Mucosa of stomach (tissue), 1 donor: Measurements from ENCODE around the gene CCIN.
"Not testable (repeated sequence)": the region's sequence is repeated elsewhere in the genome, so short reads cannot be mapped to it uniquely, and the experiment has no call there.

Experiments
- H3K27me3 ChIP-seq: one replicate; pipeline ENCODE4 v1.7.0; 2013; ENCODE audit warnings: mild to moderate bottlenecking, low read length; ENCODE audit not compliant: control insufficient read depth, insufficient read depth
- H3K36me3 ChIP-seq: one replicate; pipeline ENCODE4 v1.7.0; 2013; ENCODE audit warnings: low read length; ENCODE audit not compliant: control insufficient read depth, insufficient read depth
- H3K4me1 ChIP-seq: one replicate; pipeline ENCODE4 v1.7.0; 2013; ENCODE audit warnings: mild to moderate bottlenecking, low read length; ENCODE audit not compliant: control insufficient read depth, insufficient read depth
- H3K4me3 ChIP-seq: one replicate; pipeline ENCODE4 v1.7.0; 2013; ENCODE audit warnings: low read length
- H3K9ac ChIP-seq: one replicate; pipeline ENCODE4 v1.7.0; 2013; ENCODE audit warnings: mild to moderate bottlenecking, low read length, moderate library complexity
- H3K9me3 ChIP-seq: one replicate; pipeline ENCODE4 v1.7.0; 2013; ENCODE audit warnings: mild to moderate bottlenecking, low read length, moderate library complexity; ENCODE audit not compliant: control insufficient read depth
- donor health status: Pancreatic carcinoma.

CCIN gene

DNA sequence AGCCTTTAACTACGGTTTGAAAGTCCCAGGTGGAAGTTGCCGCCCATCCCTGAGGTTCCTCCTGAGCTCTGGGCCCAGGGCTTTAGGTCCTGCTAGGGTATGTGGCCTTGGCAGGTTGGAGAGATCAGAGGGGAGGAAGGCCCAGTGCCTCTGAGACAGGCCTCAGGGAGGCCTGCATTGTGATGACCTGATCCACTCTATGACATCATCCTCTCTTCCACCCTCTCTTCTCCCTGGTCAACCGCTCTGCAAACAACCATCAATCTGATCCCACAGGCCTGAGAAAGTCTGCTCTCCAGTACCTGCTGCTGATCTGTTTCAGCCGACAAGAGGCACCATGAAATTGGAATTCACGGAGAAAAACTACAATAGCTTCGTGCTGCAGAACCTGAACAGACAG, at the start of gene CCIN:
TSS of gene CCIN (plus strand) at position 223 of the 400 bp plus-strand sequence. CDS start at position 338, 115 bp downstream.
- Histone ChIP-seq H3K4me1 (peaks cover 3% of the 10 kb centered on the region), H3K9ac (no peak within 1 kb of the TSS), H3K36me3 (no peaks in the 10 kb centered on the region), H3K27me3 (peaks cover 5% of the 10 kb centered on the region), H3K4me3 (no peak within 1 kb of the TSS), H3K9me3 (no peaks in the 10 kb centered on the region)

DNA sequence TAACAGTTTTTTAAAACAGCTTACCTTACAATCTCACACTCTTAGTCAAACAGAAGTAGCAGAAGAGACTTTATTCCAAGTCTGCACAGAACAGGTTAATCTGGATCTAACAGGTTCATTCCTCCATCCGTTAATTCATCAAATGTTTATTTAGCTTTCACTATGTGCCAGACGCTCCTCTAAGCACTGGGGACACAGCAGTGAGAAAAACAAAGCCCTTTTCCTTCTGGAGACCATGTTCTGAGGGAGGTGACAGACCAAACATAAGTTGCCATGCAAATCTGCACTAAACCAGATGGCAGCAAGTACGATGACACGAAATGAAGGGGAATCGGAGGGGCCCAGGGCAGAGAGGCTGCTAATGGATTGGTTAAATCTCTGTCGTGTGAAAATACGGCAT, 49.7 kb upstream of the CCIN start:
- H3K4me1 ChIP-seq = no peaks in the 10 kb centered on the region
- no peaks in the 10 kb centered on the region for H3K36me3 ChIP-seq
- no peaks in the 10 kb centered on the region for H3K9me3 ChIP-seq
- H3K4me3 ChIP-seq = no peak overlapping the region
- H3K9ac ChIP-seq = no peak overlapping the region
- H3K27me3 ChIP-seq = no peaks in the 10 kb centered on the region

DNA sequence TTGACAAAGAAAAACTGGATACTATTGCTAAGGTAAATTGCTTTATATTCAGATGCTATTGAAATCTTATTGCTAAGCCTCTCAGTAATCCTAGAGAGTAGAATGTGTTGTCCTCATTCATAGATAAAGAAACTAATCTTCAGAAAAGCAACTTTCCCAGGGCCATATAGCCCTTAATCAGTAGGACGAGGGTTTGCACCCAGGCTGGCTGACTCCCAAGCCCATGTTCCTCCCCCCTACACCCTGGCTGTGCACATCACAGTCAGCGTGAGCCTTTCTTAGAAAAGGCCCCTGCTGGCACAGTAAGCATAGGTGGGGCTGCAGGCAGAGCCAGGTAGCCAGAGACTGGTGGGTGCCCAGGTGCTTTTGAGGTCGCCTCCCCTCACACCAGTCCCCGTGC, 48.5 kb upstream of the CCIN start:
- Histone ChIP-seq H3K9ac (no peak overlapping the region), H3K4me1 (no peaks in the 10 kb centered on the region), H3K36me3 (no peaks in the 10 kb centered on the region)

DNA sequence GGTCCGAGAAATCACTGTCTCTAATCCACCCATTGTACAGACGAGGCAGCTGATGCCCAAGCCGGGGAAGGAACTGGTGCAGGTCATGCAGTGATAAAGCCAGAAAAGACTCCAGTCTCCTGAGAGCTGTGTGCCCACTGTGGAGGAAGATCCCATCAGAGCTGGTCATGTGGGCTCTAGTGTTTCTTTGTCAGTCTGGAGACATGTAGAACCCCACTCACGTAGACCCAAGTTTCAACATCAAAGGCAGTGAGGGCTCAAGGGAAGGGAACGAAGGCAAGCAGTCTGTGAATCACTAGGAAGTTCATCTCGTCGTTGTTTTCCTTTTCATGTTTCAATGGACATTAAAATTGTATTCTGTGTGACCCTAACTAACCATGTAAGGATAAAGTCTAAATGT, 47.2 kb upstream of the CCIN start:
- Histone ChIP-seq H3K9me3 (no peaks in the 10 kb centered on the region), H3K36me3 (no peaks in the 10 kb centered on the region), H3K4me1 (no peaks in the 10 kb centered on the region)

More for the DNA sequence above, 48.5 kb upstream of the CCIN start:
- Histone ChIP-seq H3K27me3 (no peaks in the 10 kb centered on the region), H3K4me3 (no peak overlapping the region), H3K9me3 (no peaks in the 10 kb centered on the region)

DNA sequence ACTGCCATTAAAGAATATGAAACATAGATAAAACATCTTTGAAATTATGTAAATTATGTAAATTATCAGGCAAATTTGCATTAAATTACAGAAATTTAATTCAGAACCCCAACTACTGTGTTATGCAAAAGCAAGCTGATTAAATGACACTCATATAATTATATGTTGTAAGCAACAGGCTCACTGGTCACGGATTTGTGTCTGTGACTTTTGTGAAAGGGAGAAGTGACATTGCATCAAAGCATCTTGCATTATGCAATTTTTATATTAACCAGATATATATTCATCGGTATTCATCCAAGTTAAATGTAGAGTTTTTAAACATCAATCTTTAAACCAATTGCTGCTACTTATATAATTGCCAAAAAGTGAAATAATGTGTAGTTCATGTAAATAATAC, 45.7 kb upstream of the CCIN start:
- Histone ChIP-seq H3K9ac (no peak overlapping the region), H3K27me3 (no peaks in the 10 kb centered on the region), H3K9me3 (no peaks in the 10 kb centered on the region), H3K4me3 (no peak overlapping the region), H3K36me3 (no peaks in the 10 kb centered on the region), H3K4me1 (no peaks in the 10 kb centered on the region)

More for the DNA sequence above, 47.2 kb upstream of the CCIN start:
- no peaks in the 10 kb centered on the region for H3K27me3 ChIP-seq
- H3K4me3 ChIP-seq = no peak overlapping the region
- H3K9ac ChIP-seq = no peak overlapping the region

DNA sequence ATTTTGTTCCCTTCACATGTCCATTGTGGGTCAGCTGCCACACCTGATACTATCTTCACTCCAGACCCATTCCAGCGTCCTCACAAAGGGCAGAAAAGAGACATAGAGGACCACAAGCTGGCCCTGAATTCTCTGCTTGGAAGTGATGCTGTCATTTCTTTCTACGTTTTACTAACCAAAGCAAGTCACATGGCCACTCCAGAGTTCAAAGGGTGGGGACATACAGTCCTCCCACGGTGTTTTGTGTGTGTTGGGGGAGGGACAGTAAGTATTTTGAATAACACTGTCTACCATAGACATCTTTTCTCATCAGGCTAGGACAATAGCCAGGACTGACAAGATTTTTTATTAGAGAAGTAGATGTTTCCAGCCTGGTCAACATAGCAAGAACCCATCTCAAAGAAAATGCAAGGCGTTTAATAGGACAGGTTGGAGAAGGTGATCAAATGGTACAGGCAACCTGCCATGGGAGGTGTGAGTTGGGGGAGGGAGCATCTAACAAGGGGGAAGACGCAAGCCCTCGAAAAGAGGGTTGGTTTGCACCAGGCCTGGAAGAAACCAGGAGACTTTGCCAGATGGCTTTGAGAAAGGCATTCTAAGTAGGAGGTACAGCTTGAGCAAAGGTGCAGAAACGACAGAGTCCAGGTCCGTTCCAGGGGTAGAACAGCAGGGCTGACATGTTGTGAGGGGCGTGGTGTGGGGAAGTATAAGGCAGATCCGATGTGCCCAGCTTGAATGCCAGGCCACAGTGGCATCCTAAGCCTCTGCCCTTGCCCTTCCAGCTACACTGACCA, 43.9 kb upstream of the CCIN start:
- Histone ChIP-seq H3K4me3 (no peak overlapping the region), H3K36me3 (no peaks in the 10 kb centered on the region), H3K27me3 (no peaks in the 10 kb centered on the region), H3K9me3 (no peaks in the 10 kb centered on the region), H3K9ac (no peak overlapping the region), H3K4me1 (no peaks in the 10 kb centered on the region)

DNA sequence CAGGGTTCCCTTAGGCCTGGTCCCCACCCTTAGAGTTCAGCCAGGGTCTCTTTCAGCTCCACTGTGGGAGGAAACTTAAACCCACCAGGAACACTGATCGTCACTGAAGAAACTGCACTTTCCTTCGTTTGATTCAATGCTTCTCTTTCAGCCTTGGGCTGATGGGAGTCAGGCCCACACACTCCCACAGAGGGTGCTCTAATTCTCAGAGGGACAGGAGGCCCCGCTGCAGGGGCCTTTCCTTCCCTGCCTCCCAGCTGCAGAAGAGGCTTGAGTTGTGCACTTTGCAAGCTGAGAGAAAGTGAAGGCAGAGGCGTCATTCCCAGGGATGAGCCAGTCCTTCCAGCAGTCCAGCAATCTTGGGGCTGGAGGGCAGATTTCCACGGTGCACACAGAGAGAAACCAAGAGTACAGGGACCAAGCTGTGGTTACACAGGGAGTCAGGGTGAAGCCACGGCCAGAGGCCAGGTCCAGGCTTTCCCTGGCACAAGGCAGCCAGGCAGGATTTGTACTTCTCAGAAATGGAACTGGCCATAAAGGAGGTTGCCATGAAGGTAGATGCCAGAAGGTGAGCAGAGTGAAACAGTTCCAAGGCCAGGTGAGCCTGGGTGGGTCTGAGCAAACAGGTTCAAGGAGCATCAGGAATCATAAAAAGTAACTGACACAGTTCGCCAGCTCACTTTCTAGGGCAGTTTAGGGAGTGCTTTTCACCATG, 43.0 kb upstream of the CCIN start:
- no peaks in the 10 kb centered on the region for H3K4me1 ChIP-seq
- H3K4me3 ChIP-seq = no peak overlapping the region
- no peak overlapping the region for H3K9ac ChIP-seq
- H3K9me3 ChIP-seq = no peaks in the 10 kb centered on the region
- no peaks in the 10 kb centered on the region for H3K27me3 ChIP-seq
- no peaks in the 10 kb centered on the region for H3K36me3 ChIP-seq

DNA sequence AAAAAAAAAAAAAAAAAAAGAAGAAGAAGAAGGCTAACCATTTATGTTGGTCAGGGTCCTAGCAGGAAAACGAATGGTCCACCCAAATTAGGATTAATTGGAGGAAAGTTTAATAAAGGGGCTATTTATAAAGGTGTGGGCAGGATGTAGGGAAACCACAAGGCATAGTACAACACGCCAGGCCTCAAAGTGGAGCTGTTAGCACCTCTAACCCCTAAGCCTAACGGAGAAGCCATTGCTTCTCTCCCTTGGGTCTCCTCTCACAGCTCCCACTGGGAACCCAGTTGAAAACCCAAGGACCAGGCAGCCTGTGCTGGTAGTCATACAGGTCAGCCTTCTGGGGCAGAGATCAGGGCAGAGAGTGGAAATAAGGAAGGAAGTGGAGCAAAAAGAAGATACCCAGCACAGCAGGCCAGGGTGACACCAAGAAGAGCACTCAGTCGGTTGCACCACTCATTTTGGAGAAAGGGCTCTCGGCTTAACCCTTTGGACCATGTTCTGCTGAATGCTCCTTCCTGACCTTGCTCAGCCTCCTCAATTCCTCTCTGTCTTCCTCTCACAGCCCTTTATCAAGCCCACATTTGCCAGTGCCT, 41.4 kb upstream of the CCIN start:
- H3K4me1 ChIP-seq = no peaks in the 10 kb centered on the region
- no peaks in the 10 kb centered on the region for H3K27me3 ChIP-seq
- H3K9ac ChIP-seq = no peak overlapping the region
- H3K9me3 ChIP-seq = no peaks in the 10 kb centered on the region
- no peaks in the 10 kb centered on the region for H3K36me3 ChIP-seq
- no peak overlapping the region for H3K4me3 ChIP-seq

DNA sequence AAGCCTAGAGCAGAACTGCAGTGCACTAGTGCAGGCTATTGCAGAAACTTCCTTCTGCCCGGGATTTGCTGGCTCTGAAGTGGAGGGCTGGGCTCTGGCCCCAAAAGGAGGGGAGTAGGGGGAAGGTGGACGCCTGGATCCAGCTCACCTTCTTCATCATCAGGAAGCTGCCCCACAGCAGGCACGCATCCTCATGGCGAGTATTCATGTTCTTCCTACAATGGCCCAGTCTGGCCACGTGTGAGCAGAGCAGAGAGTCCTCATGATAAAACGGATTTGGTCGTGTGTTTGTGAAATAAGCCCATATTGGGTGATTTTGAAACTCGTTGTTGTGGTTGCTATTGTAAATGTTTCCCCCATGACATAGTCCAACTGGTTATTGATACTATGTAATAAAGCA, 40.8 kb upstream of the CCIN start:
- Histone ChIP-seq H3K36me3 (no peaks in the 10 kb centered on the region), H3K4me3 (no peak overlapping the region), H3K9ac (no peak overlapping the region), H3K4me1 (no peaks in the 10 kb centered on the region), H3K27me3 (no peaks in the 10 kb centered on the region), H3K9me3 (no peaks in the 10 kb centered on the region)

DNA sequence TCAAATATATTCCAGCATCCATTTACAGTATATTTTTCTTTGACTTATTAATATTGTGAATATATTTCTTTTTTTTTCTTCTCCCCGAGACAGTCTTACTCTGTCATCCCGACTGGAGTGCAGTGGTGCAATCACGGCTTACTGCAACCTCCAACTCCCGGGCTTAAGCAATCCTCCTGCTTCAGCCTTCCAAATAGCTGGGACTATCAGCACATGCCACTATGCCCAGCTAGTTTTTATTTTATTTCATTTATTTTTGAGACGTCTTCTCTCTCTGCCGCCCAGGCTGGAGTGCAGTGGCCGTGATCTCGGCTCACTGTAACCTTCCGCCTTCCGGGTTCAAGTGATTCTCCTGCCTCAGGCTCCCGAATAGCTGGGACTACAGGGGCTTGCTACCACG, 40.0 kb upstream of the CCIN start:
- Histone ChIP-seq H3K4me3 (no peak overlapping the region), H3K9ac (no peak overlapping the region), H3K9me3 (no peaks in the 10 kb centered on the region), H3K27me3 (no peaks in the 10 kb centered on the region), H3K4me1 (no peaks in the 10 kb centered on the region), H3K36me3 (no peaks in the 10 kb centered on the region)

DNA sequence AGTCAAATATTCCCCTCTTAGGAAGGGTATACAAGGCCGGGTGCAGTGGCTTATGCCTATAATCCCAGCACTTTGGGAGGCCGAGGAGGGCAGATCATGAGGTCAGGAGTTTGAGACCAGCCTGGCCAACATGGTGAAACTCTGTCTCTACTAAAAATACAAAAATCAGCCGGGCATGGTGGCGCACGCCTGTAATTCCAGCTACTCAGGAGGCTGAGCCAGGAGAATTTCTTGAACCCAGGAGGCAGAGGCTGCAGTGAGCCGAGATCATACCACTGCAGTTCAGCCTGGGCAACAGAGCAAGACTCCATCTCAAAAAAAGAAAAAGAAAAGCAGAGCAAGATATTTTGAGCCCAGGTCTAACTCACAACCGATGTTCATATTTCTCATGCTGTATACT, 37.5 kb upstream of the CCIN start:
- not testable (repeated sequence) for H3K36me3 ChIP-seq, H3K9ac ChIP-seq, H3K9me3 ChIP-seq, H3K4me3 ChIP-seq, H3K4me1 ChIP-seq
- H3K27me3 ChIP-seq = peaks cover 12% of the 10 kb centered on the region

DNA sequence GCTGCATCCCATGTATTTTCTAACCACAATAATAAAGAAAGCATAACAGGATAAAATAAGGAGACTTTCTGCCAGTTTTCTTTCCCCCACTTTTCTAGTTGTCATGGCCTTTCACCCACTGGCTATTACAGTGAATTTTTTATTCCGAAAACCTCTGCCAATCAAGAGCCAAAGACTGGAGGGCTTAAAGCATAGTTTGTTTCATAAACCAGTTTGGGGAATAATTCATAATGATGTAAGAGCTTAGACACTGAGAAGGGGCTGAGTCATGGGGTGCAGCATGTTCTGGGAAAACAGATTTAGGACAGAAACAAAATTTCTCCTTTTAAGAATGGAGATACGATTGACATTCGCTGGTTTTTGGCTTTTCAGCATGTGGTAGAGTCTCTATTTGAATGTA, 37.1 kb upstream of the CCIN start:
- H3K9ac ChIP-seq = no peak overlapping the region
- peaks cover 10% of the 10 kb centered on the region for H3K4me1 ChIP-seq
- no peaks in the 10 kb centered on the region for H3K9me3 ChIP-seq
- H3K27me3 ChIP-seq = peaks cover 16% of the 10 kb centered on the region
- H3K36me3 ChIP-seq = no peaks in the 10 kb centered on the region
- H3K4me3 ChIP-seq = no peak overlapping the region
